Measurements from ENCODE around the gene NXF2. TPM values are rescaled to one million over a fixed set of nuclear protein-coding genes. Genes with fewer than 3 reads are reported as not detected.

Gene NXF2
- total and polyA plus RNA-seq, 11 donors, result not detected

Other genes with a start within 250 kb of the NXF2 start
- gene TCEAL2, start 121.5 kb upstream of the NXF2 start, total RNA-seq, result 1 to 10 TPM in 2 of 9 donors, under 1 TPM in 2, not detected in 5; 0.29 to 3.4 (median 1.1) TPM
- gene TCEAL2, start 121.5 kb upstream of the NXF2 start, polyA plus RNA-seq, result under 1 TPM in 1 of 2 donors, not detected in 1; 0.53 TPM
- gene TCEAL6, start 104.7 kb upstream of the NXF2 start, total RNA-seq, result 1 to 10 TPM in 1 of 9 donors, not detected in 8; 1.2 TPM
- not detected for gene TCEAL6, start 104.7 kb upstream of the NXF2 start, polyA plus RNA-seq
- 1 to 10 TPM in 4 of 9 donors, under 1 TPM in 5; 0.37 to 3.4 (median 0.87) TPM for gene BEX5, start 91.2 kb upstream of the NXF2 start, total RNA-seq
- gene BEX5, start 91.2 kb upstream of the NXF2 start, polyA plus RNA-seq, result 1 to 10 TPM in 1 of 2 donors, under 1 TPM in 1; 0.15 to 2.2 TPM
- gene TCP11X1, start 31.9 kb upstream of the NXF2 start, total RNA-seq, result not detected
- not detected for gene TCP11X1, start 31.9 kb upstream of the NXF2 start, polyA plus RNA-seq
- not detected for gene NXF2B, start 192.8 kb downstream of the NXF2 start, total RNA-seq
- gene NXF2B, start 192.8 kb downstream of the NXF2 start, polyA plus RNA-seq, result not detected
- not detected for gene TCP11X2, start 224.6 kb downstream of the NXF2 start, total RNA-seq
- not detected for gene TCP11X2, start 224.6 kb downstream of the NXF2 start, polyA plus RNA-seq

Measured in heart left ventricle (tissue), 11 donors.